ENCODE results near the gene HSPBP1.
"Not testable (repeated sequence)": the region's sequence is repeated elsewhere in the genome, so short reads cannot be mapped to it uniquely, and the experiment has no call there.

HSPBP1 gene

DNA sequence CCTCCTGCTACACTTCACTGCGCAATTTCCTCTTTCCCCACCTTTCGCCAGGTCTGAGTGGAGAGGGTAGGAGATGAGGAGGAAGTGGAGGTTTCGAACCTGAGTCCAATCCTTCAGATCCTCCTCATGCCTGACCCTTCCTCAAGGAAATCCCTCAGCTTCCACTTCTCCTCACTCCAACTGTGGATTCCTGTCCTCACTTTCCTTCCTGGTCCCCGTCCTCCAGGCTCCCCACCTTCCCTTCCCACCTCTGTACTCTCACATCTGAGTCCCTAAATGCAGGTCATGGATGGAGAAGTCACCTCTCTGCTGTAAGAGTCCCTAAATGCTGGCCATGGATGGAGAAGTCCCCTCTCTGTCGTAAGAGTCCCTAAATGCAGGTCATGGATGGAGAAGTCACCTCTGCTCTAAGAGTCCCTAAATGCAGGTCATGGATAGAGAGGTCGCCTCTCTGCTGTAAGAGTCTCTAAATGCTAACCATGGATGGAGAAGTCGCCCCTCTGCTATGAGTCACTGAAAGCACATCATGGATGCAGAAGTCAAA is 54.4 kb downstream of the HSPBP1 start:
- FAIRE-seq: no peak
- DNase-seq (ENCODE audit: extremely low spot score, insufficient read length, low read depth): no peak

DNA sequence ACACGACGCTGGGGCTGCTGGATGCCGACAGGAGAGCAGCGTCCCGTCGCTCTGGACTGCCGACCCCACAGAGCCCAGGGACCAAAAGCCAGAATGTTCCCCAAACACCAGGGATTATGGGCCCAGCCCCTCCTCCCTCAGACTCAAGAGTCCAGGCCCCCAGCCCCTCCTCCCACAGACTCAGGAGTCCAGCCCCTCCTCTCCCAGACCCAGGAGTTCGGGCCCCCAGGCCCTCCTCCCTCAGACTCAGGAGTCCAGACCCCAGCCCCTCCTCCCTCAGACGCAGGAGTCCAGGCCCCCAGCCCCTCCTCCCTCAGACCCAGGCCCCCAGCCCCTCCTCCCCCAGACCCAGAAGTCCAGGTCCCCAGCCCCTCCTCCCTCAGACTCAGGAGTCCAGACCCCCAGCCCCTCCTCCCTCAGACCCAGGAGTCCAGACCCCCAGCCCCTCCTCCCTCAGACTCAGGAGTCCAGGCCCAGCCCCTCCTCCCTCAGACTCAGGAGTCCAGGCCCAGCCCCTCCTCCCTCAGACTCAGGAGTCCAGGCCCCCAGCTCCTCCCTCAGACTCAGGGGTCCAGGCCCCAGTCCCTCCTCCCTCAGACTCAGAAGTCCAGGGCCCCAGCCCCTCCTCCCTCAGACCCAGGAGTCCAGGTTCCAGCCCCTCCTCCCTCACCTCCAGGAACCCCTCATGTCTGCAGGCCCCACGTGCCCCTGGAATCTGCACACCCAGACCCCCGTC is 55.1 kb downstream of the HSPBP1 start:
- FAIRE-seq: not testable (repeated sequence)

DNA sequence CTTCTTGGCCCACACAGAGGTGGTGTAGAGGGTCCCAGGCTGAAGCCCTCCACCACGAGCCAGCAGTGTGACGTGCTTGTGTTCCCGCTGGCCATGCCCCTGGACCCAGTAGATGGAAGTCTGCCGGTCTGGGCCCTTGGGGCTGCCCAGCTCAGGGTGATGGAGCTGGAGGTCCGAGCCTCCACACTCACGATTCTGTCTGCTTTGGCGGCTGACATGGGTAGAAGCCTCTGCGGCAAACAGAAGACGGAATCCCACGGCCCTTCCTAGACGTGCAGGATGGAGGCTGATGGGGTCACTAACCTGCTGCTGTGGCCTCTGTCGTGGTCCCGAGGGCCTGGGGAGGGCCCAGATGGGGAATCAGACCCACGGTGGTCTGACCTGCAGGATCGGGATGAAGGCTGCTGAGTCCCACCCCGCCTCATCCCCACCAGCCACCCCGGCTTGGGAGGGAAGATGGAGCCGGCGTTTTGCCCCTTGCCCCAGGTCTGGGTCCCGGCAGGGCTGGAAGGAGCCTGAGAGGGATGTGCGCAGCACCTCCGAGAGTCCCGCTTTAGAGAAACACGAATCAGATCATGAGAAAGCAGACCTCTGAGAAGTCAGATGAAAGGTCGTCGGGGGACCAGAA is 55.8 kb downstream of the HSPBP1 start:
- DNase-seq (ENCODE audit: extremely low spot score, insufficient read length, low read depth) (no peak), FAIRE-seq (no peak)

More for the DNA sequence above, 55.1 kb downstream of the HSPBP1 start:
- DNase-seq (ENCODE audit: extremely low spot score, insufficient read length, low read depth): not testable (repeated sequence)

DNA sequence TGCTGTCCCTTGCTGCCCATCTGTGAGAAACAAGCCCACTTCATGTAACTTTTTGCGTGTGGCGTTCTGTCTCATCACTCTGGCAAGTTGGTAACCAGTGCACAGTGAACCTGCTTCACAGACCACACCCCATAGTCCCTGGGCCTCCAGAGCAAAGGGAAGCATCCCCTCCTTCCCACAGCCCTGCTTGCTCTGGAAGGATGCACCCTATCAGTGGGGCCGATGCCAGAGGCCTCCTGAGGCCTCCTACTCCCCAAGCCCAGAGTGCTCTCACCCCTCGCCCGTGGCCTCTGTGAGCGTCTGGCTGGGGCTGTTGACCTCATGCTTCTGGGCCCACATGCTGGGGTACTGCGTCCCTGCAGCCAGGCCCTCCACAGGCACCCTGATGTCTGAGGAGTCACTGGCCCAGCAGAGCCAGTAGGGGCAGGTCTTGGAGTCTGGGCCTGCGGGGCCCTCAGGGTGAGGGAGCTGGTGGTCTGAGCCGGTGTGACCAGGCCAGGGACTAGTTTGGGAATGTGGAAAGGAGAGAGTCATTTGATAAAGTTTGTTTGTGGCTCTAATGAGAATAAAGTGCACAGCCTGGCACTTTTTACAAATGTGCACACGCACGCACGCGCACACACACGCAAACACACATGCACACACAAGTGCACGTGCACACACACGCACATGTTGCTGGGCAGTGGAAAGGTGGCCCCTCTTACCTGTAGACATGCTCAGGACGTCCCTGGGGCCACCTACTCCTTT is 56.4 kb downstream of the HSPBP1 start:
- DNase-seq (ENCODE audit: extremely low spot score, insufficient read length, low read depth) (no peak), FAIRE-seq (no peak)

DNA sequence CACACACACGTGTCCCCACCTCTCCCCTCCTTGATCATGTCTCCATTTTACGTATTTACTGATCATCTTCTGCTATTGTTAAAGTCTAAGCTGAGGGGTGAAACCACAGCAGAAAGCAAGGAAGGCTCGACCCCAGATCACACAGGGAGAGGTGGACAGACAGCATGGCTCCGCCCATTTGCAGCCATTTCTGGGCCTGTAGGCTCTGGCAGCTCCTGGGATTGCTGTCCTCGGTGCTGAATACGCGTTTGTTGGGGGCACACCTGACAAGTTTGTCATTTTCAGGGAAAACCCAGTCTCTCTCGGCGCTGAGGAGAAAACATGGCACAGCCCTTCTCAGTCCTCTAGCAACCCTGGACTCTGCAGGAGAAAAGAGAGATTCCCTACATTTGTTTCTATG is 59.4 kb downstream of the HSPBP1 start:
- FAIRE-seq (no peak), DNase-seq (ENCODE audit: extremely low spot score, insufficient read length, low read depth) (no peak)

DNA sequence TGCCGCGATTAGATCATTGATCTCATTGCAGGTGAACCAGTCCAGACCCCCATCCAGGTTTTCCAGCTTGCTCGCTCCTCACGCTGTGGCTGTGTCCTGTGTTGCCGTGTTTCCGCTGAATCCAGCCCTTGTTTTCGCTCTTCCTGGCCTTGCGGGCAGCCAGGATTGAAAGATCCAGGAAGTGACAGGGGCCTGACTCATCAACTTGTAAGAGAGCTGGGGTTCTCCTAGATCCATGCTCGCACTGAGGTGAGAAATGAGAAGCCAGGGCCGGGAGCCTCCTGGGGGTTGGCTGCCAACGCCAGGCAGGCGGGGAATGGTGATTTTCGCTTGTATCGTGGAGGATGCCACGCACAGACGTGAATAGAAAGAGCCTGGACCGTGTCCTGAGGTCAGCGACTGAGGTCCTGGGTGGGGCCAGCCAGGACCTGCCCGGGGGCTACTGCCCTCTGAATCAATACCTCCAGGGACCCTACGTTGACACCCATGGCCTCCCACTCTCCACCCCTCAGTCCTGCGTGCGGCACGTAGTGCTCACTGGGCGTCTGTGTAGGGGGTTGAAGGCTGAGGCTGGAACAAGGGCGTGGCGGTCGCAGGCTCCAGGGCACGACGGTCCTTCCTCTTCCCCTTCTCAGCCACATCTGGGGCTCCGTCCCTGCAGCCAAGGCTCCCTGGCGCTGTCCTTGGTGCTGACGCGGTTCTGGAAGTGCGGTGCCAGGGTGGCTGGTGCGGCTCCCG is 63.3 kb downstream of the HSPBP1 start:
- DNase-seq (ENCODE audit: extremely low spot score, insufficient read length, low read depth): peak; percentile 26
- FAIRE-seq: no peak

DNA sequence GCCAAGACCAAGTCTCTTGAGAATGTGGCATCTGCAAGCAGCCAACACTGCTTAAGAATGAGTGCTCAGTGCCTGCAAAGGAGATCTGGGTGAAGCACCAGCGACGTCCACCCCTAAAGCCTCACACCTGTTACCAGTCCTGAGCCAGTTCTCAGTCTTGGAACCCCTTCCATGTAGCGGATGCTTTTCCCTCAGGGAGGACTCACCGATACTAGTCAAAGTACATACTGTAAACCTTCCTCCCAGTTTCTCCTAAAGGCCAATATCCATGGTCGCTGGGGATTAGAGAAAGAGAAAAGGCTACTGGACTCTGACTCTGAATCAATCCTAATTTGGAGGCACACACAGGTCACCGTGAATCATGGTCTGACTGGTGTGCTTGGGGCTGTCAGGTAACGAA is 66.4 kb downstream of the HSPBP1 start:
- FAIRE-seq (no peak), DNase-seq (ENCODE audit: extremely low spot score, insufficient read length, low read depth) (no peak)

DNA sequence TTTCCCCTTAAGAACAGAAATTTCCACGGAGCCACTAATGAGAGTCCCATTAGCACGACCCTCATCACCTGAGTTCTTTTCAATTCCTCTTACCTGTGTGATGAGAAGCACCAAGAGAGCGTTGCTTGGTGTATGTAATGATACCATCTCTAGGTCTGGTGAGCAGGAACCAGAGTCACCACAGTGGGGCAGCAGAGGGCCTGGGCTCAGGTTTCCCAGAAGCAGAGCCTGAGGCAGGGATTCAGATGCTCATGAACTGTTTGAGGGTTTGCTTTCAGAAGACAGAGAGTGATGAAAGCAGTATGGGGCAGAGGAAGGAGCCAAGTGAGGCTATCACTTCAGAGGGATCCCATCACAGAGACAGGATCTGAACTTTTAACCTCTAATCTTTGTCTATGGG is 67.5 kb downstream of the HSPBP1 start:
- FAIRE-seq: peak; percentile 24

More for the DNA sequence above, 67.5 kb downstream of the HSPBP1 start:
- DNase-seq (ENCODE audit: extremely low spot score, insufficient read length, low read depth): no peak
